DMS53 treated with DMSO at 0.1 percent for 48 hours (cell line): ENCODE results near the gene ALS2CL.
"Not testable (repeated sequence)": the region's sequence is repeated elsewhere in the genome, so short reads cannot be mapped to it uniquely, and the experiment has no call there.

ENCODE experiments used
- DNase-seq: peaks from one replicate; lab custom pipeline; 2025; ENCODE audit not compliant: unreplicated experiment; lab: John Stamatoyannopoulos, UW

The ALS2CL gene, protein sequence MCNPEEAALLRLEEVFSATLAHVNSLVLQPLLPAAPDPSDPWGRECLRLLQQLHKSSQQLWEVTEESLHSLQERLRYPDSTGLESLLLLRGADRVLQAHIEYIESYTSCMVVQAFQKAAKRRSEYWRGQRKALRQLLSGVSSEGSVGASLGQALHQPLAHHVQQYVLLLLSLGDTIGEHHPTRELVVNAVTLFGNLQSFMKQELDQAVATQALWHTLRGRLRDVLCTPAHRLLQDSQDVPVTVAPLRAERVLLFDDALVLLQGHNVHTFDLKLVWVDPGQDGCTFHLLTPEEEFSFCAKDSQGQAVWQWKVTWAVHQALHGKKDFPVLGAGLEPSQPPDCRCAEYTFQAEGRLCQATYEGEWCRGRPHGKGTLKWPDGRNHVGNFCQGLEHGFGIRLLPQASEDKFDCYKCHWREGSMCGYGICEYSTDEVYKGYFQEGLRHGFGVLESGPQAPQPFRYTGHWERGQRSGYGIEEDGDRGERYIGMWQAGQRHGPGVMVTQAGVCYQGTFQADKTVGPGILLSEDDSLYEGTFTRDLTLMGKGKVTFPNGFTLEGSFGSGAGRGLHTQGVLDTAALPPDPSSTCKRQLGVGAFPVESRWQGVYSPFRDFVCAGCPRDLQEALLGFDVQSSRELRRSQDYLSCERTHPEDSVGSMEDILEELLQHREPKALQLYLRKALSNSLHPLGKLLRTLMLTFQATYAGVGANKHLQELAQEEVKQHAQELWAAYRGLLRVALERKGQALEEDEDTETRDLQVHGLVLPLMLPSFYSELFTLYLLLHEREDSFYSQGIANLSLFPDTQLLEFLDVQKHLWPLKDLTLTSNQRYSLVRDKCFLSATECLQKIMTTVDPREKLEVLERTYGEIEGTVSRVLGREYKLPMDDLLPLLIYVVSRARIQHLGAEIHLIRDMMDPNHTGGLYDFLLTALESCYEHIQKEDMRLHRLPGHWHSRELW

DNA sequence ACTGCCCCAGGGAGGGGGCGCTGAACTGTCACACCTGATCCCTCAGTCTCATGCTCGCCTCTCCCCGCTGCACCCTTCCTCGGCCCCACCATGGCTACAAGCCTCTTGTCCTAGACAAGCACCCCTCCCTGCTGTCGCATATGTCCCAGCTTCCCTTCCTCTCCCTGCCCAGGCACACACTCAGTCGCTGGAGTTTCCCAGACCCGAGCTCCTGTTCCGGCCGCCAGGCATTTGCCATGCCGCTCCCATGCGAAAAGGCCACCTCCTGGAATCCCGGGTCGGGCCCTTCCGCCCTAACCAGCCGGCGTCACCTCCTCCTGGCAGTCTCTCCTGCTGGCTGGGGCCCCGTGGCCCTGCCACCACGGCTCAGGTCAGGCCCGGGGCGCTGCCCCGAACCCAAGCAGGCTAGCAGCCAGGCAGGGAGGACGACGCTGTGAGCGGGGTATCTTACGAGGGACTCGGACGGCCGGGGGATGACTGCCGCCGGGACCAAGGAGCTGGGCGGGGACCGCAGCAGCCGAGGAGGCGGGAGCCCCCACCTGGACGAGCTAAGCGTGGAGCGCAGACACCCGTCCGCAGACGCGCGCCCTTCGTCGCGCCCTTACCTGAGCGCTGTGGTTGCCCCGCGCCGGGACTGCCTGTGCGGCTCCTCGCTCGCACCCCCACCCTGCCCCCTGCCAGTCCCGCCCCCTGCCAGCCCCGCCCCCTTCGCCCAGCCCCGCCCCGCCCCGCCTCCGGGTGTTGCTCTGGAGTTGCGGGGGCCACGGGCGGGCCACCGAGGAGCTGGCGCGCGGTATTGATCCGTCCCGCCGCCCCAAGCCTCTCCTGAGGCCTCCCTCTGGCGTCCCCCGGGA is at the start of gene ALS2CL:
TSS of gene ALS2CL (minus strand) at position 642 of the 854 bp plus-strand sequence. CDS start 4,239 bp downstream, outside the sequence.
- DNase-seq: no peak

DNA sequence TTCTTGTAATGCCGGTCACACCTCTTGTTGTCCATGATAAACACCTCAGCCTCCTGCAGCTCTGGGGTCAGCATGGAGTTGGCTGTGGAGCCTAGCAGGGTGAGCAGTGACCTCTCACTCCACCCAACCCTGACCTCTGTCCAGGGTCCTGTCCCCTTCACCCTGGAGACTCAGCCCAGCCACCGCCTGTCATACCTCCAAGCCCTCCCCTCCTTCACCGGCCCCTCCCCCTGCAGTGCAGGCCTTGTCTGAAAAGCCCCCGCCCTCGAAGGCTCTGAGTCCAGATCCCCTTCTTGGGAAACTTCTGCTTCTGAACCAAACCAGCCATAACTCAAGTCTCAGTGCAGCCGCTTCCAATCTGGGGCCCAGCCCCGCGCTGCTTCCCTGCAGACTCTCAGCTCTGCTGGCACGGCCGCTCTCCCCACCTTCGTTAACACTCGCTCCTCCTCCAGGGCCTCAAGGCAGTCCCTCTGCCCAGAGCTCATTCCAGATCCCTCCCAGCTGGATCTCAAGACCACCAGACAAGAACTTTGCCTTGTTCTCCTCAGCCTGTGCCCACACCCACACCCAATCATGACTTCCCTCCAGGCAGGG is 49.6 kb upstream of the ALS2CL start:
- no peak for DNase-seq

DNA sequence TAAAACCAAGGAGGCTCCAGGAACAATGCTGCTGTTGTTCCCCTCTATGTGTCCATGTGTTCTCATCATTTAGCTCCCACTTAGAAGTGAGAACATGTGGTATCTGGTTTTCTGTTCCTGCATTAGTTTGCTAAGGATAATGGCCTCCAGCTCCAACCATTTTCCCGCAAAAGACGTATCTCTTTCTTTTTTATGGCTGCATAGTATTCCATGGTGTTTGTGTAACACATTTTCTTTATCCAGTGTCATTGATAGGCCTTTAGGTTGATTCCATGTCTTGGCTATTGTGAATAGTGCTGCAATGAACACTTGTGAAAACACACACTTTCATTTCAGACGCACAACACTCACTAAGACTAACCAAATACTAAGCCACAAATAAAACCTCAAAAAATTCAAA is 46.1 kb upstream of the ALS2CL start:
- not testable (repeated sequence) for DNase-seq

DNA sequence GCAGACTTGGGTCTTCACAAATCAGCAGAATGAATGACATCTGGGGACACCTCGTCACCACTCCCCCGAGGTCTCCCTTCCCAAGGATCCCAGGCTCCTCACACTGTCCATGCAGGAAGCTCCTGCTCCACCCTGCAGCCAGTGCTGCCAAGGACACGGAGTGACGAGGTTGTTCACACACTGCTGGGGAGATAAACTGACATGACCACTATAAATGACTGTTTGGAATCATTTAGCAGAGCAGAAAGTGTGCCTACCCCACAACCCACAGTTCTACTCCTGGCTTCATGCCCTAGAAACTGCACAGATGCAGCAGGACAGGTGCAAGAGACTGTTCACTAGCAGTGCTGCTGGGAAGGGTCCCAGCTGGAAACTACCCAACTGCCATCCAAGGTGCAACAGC is 43.9 kb upstream of the ALS2CL start:
- no peak for DNase-seq

DNA sequence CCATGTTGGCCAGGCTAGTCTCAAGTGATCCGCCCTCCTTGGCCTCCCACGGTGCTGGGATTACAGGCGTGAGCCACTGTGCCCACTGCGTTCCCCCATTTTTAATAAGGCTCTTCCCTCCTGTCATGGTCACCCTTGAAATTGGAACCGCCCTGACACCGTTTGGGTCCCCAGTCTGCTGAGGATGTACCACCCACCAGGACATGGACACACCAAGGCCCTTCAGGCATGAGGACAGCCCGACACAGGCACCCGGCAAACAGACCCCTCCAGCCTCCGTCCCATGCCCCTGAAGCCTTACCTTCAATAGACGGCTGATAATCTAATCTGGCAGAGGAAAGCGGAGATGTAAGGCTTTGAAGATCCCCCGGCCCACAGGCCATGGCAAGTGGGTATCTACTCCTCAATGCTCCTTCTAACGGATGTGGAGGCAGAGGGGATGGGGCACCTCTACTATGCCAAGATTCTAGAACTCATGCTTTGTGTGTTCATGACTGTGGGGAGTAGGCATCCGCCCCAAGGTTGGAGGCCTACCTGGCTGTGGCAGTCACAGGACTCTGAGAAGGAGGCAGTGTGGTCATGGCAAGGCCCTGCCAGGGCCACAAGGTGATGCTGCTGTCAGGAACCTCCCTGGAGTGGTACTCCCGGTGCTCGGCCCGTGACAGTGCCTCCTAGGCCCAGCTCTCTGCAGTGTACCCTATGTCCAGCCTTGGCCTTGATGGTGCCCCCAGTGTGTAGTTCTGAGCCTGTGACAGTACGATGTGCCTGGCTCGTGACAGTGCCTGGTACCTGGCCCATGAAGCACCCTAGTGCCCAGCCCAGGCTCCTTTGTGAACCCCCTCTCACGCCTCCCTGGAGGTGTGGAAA is 42.8 kb upstream of the ALS2CL start:
- DNase-seq: no peak

DNA sequence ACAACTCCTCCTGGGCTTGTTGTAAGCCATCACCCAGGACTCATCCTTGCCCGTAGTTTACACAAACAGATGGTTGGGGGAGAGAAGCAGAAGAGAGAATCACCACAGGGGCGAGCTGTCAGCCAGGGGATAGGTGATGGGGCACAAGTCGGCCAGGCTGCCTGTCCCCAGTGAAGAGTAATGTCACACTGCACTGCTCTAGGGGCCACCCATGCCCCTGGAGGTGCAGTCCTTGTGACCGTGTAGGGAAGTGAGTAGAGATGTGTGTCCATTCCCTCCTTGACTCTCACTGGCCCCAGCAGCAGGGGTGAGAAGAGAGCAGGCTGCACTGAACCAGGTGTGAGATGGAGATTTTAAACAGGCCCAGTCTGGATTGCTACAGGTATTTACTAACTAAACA is 41.3 kb upstream of the ALS2CL start:
- no peak for DNase-seq

DNA sequence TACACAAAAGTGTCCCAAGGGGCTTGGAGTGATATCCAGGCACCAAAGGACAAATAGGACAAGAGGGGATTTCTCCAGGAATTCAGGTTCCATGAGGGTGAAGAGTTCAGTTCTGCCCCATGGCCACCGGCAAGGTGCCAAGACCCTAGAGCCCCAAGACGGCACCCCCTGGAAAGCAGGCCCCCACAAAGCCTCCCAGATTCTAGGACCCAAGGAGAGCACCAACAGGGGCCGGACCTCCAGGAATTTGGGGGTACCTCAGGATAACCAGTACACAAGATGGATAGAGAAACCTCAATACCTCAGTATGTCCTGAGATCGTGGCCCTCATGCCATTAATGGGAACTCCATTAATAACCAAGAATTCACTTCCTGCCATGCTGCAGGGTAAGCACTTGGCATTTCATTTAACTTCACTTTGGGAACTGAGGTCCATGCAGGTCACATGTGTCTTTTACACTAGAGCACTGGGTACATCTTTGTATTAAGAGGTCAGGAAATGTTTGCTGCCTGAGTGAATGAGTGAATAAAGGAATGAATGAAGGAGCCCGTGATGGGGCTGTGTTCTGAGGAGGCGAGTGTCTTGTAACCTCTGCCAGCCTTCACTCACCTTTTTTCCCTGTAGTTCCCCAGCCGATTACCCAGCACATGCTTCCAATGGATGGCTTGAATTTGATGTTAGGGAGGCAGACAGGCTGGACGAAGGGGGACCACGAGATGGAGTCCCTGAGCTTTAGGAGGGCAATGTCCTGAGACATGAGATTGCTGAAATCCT is 39.7 kb upstream of the ALS2CL start:
- DNase-seq: no peak

DNA sequence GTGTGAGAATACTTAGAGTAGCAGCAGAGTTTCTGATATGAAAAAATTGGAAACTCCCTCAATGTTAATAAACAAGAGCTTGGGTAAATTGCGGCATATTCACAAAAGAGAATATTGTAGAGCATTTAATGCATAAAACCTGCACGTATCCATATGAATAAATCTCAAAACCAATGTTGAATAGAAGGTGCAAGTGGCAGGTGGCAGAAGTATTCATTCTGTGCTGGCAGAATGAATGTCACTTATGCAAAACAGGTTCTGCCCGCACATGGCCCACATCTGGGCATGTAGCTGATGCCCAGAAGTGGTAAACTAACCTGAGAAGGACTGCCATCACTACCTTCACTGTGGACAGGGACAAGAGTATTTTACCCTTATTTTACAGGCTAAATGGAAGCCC is 38.3 kb upstream of the ALS2CL start:
- DNase-seq: no peak

DNA sequence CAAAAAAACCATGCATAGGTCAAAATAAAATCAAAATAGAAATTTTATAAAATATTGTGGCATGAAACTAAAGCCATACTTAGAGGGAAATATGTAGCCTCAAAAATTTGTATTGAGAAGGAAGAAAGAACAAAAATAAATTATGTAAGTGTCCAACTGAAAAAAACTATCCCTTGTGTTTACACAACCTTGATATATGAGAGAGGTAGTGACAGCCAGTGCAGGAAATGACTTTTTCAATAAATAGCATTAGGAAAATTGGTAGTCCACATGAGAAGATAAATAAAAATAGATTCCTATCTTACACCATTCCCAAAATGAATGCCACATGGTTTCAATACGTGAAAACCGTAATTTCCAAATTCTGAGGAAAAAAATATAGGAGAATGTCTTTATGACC is 37.3 kb upstream of the ALS2CL start:
- no peak for DNase-seq

DNA sequence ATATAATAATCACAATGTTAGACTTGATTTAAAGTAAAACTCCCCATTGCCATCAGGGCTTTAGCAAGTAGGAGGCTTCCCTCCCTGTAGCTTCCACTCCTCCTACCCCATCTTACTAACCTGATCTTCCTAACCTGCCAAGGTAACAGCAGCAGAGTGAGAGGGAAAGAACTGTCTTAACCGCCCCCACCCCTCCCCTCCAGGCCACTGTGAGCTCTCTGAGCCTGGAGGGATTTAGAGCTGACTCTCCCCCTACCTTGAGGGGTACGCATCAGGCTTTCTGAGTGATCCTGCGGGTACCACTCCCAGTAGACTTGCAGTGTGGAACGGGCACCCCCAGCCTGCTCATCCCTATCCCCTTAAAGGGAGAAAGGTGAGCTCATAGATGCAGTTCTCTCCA is 35.6 kb upstream of the ALS2CL start:
- no peak for DNase-seq

DNA sequence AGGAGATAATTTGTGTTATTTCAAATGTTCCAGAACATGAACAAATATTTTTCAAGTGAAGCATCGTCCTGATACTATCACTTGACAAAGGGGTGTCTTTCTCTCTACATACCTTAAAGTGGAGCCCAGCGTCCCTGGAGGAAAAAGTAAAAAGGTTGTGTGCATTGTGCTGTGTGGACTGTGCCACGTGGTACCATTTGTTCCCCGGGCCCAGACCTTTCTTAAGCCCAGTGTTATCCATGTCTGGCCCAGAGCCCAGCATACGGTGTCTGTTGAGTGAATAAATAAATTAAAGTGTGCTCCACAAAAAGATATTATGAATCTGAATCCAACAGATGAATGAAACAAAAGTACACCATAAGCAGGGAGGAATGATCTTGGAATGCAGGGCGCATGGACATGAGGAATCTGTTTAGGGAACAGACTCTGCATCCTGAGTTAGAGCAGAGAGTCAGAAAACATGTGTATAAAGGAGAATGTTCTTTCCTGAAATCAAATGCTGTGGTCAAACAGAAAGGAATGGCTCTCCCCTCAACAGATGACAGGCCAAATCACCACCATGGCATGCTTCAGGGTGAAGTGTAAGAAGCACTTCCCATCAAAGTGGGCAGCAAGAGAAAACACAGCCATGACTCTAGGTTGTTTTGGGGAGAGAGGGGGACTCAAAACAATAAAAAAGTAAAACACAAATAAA is 32.3 kb upstream of the ALS2CL start:
- DNase-seq: no peak

DNA sequence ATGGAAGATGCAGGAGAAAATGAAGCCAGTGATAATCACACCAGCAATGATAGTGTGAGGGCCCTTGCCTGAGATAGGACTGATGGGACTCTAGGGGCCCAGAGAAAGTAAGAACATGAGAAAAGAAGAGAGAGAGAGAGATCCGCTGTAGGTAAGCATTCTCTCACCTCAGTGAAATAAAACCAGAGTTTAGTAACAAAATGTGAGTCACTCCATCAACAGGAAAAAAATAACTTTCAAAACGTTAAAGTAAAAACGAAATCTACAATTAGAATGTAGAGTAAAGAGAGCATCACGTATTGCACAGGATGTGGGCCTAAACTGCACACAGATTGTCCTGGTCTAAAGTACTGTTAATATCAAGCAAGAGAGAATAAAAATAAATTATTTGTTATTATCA is 30.9 kb upstream of the ALS2CL start:
- DNase-seq: no peak

DNA sequence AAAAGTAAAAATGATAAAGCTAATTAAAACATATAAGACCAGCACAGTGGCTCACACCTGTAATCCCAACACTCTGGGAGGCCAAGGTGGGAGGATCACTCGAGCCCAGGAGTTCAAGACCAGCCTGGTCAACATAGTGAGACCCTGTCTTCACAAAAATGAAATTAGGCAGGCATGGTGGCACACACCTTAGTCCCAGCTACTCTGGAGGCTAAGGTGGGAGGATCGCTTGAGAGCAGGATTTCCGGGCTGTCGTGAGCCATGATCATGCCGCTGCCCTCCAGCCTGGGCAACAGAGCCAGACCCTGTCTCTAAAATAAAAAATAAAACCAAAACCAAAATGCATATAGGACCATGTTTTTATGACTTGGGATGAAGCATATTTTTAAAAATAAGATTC is 29.0 kb upstream of the ALS2CL start:
- no peak for DNase-seq

DNA sequence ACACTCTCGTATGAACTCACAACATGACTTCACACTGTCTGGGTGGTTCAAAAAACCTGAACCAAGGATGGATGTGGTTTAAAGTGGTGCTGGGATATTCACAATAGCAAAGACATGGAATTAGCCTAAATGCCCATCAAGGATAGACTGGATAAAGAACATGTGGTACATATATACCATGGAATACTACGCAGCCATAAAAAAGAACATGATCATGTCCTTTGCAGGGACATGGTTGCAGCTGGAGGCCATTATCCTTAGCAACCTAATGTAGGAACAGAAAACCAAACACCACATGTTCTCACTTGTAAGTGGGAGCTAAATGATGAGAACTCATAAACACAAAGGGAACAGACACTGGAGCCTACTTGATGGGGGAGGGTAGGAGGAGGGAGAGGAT is 27.5 kb upstream of the ALS2CL start:
- DNase-seq: no peak

DNA sequence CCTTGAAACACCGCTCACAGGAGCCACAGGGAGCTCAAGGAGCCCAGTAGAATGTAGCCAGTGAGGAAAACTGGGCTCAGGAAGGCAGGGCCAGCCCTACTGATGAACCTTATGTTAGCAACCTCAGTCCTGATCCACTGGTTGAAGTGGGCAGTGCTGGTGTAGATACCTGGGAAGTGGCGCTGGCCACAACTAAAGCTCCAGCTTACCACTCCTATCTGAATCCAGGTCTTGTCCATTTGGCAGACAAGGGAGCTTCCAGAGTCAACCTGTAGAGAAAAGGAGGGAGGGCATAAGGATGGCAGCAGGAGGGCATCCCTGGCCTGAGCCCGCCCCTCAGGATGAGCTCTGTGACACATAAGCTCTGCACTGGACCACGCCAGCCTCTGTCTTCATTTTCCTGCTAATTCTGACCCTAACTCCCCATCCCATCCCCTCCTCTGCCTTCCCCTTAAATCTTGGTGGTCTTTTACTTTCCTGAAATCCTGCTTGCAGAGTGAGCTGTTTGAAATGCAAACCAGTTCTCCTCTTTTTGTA is 26.3 kb upstream of the ALS2CL start:
- no peak for DNase-seq

DNA sequence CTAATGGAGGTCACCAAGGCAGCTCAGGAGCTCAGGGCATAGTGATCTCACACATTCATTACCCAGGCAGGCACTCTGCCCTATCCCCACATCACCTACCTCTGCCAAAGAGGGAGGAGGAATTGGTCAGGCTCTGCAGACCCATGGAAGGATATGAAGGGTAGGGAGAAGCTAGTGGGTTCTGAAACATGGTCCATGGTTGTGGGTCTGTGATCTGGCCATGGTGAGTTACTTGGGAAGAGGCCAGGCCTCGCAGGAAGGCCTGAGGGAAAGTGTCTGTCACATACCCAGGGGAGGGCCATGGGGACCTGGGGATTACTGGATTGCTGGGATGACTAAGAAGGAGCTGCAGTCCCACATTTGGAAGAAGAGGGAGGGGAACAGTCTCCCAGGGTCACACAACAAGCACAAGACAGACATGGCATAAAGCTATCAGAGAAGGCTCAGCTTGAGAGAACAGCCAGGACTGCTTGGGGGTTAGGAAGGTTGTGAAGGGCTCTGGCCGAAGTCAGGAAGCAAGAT is 25.6 kb upstream of the ALS2CL start:
- no peak for DNase-seq

DNA sequence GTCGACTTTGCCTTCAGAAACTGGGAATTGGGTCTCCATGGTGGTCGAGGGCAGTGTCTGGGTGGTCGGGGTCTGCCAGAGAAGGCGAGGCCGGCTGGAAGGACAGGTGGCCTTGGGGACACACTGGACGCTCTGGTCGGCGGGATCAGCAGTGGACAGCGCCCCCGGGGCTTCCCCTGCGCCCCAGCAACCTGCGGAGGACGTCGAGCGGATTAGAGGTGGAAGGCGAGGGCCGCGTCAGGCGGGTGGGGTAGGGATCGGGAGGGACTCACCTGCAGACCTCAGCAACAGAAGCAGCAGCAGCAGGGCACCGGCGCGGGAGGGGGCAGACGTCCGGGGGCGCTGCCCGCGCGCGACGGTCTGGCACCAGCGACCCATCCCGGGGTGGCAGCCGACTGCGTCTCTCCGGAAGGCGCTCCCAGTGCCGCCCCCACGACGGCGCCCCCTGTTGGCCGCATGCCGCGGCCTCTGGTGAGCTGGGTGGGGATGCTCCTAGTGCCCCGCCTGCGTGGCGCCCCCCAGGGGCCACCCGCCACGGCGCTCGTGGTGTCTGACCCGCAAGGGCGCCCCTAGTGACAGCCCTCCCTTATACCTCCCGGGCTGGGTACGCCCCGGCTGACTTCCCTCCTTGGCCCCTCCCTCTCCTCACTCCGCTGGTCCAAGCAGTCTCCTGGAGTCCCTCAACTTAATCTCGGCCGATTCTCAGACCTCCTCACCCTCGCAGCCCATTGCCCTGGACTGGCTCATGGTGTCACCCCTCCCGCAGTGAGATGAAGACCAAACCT is 24.2 kb upstream of the ALS2CL start, which contains the start of gene PRSS50:
TSS of gene PRSS50 (minus strand) at position 423 of the 785 bp plus-strand sequence. CDS start at position 378, 45 bp downstream.
- DNase-seq: no peak
